Stimulated activated CD4-positive, alpha-beta T cell treated with anti-CD3 and anti-CD28 coated beads, Interleukin-4, amount 100 ng/mL, for 48 hours (primary cell): Measurements from ENCODE around the gene MC2R.
"Not testable (repeated sequence)": the region's sequence is repeated elsewhere in the genome, so short reads cannot be mapped to it uniquely, and the experiment has no call there.

ENCODE experiments used
- DNase-seq, 2 donors: peaks; one replicate each; pipeline ENCODE4 v3.0.0-alpha.2; 2020; ENCODE audit warnings: low read depth in 2 of 2

The MC2R gene

DNA sequence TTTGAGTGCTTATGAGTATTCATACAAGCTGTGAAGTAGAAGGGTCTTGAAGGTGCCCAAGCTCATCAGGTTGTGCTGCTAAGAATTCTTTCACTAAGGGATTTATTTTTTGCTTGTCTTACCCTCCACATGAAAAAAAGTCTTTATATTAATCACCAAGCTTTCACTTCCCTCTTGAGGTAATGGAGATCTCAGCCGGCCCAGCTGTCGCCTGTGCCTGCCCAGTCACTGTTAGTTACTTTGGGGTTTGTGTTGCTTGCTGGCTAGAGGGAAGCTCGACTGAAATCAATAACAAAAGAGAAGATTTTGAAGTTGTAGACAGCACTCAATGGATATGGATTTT lies 21.9 kb downstream of the MC2R start:
- no peak for DNase-seq

DNA sequence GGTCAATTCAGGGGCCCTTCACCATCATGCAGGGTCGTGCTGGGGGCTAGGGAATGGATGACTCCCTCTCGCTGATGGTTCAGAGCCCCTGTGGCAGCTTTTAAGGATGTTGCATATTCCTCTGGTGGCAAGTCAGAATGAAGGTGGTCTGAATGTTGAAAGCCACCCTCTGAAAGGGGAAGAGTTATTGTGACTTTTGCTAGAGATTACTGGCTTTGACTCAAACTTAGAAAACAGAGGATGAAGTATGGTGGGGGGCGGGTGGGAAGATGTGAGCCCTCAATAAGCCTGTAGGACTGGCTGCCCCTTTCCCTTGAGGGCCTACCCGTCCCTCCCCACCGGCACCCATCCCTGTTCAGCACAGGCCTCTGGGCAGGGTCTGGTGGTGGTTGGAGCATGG lies 23.2 kb downstream of the MC2R start:
- no peak for DNase-seq

DNA sequence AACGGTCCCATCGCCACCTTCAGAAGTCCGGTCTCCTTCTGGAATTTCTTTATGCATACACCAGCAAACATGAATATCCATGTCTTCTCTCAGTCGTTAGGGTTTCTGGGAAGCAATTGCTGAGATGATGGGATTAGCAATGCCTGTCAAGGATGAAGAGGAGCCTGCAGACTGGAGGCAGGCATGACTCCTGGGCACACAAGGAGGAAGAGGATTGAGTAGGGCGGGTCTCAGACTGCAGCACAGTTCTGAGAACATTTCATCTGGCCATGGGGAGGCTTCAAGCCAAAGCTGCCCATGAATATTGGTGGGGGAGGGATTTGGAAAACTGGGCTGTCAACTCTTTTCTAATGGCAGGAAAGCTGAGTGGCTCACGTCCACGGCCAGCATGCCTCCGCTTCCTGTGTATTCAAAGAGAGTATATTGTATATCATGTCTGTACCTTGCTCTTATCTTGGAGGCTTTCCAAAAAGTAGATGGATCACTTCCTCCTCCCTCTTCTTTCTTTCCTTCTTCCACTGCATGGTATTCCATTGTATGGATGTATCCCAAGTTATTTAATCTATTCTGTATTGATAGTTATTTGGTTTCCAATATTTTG lies 24.5 kb downstream of the MC2R start:
- DNase-seq, result no peak

DNA sequence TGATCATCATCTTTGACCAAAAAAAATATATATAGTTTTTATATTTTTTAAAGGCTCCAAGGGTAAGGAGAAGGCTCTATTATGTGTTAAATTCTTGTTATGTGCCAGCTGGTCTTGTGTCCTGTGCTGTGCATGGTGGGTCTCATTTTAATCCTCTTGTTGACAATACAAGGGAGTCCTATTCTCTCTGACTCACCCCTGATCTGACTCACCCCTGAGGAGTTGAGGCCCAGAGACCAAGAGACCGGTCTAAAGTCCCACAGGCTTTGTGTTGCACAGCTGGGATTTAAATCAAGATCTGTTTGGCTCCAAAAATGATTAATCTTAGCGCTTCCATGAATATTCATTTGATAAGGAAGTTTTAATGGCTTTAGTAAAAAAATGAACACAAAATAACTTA lies 25.7 kb downstream of the MC2R start:
- DNase-seq, result no peak

DNA sequence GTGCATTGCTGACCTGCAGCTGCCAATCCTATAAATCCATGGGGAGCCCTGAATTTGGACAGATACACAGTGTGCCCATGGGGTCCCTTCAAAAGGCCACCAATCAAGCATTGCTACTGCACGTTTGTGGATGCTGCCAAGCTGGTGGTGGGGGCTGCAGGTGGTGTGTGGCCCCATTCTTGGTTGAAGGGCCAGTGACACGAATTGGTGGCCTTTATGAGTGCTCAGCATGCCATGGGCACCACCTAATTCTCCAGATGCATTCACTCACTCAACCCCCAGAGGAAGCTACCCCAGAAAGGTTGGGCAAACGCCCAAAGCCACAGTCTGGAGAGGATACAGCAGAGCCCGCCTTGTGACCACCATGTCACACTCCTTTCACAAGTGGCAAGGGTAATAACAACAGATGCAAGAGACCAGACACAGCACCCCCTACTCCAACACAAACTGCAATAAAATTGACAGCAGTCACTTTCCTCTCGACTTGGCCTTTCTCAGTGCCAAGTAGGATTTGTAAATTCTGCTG lies 27.1 kb downstream of the MC2R start:
- DNase-seq, result no peak

DNA sequence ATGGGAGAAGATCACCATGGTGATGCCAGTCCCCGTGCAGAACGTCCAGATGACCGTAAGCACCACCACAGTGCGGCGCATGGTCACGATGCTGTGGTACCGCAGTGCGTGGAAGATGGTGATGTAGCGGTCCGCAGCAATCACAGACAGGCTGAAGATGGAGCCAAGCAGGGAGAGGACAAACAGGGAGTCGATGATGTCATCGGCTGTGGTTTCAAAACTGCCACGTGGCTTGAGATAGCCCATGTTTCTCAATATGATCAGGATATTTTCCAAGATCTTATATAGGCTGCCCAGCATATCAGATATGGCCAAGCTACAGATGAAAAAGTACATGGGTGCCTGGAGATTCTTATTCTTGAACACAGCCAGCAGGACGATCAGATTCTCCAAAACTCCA lies 30.3 kb downstream of the MC2R start:
- DNase-seq, result no peak

DNA sequence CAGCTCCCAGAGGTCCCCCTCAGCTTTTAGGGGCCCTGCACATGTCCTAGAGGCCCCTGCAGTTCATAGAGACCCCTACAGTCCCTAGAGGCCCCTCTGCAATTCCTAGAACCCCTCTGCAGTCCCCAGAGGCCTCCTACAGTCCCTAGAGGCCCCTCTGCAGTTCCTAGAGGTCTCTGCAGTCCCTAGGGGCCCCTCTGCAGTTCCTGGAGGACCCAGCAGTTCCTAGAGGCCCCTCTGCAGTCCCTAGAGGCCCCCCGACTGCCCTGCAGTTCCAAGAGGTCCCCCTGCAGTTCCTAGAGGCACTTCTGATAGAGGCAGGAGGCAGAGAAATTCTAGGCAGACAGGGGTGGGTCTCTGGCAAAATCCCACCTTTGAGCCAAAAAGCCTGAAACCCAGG lies 35.4 kb downstream of the MC2R start:
- DNase-seq, result no peak

DNA sequence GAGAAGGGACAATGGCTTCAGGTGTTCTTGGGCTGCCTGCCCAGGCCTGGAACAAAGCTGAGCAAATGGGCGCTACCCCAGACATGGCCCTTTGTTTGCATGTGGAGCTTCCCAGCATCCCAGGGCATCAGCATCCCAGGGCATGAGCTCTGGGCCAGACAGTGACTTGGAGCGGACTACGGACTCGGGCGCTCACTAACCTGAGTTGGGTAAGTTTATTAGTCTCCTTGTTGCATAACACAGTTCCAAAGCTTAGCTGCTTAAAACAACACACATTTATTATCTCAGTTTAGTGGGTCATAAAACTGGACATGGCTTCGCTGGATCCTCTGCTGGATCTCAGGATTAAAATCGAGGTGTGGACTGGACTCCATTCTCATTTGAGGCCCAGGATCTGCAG lies 35.8 kb downstream of the MC2R start:
- no peak for DNase-seq

DNA sequence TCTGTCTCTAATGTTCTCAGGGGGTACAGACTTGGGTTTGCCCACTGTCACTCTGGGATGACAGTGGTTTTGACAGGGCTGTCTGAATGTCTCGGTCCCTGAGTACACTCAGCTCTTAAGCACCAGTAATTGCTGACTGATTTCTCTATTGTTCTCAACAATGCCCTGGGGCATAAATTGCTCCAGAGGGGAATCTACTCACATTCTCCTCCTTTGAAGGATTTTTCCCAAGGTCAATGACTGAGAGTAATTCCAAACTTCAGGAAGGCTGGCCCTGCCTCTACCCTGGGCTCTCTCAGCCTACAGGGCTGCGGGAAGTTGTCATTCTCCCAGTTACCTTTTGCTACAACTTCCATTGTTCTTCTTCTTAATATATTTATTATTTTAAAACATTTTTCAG lies 36.5 kb downstream of the MC2R start:
- DNase-seq, result no peak

DNA sequence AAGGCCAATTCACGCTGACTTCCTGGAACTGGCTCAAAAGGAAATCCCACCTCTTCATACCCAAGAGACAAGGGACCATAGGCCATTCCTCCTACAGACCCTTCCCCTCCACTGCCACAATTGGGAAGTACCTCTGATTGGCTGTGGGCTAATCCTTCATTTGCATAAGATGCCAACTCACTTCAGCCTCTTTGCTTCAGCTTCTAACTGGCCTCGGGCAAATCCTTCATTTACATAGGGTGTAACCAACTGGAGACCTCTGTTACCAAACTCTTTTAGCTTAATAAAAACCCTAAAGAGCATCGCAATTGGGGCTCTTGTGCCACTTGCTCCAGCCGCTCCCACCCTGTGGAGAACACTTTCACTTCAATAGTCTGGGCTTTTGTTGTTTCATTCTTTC lies 38.2 kb downstream of the MC2R start:
- DNase-seq, result no peak

DNA sequence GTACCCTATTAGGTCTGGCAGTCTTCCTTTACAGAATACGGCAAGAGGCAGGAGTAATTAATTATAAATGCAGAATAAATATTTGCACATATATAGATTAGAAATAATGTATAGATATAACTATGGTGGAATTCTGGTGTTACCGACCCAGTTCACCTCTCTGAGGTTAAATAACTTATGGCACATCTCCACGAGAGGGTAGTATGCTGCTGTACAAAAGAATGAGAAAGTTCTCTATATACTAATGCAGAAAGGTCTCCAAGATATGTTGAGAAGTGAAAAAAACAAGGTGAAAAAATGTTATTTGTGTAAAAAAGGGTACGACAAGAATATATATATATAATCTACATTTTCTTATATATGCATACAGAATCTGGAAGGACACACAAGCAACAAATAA lies 40.8 kb downstream of the MC2R start:
- no peak for DNase-seq

DNA sequence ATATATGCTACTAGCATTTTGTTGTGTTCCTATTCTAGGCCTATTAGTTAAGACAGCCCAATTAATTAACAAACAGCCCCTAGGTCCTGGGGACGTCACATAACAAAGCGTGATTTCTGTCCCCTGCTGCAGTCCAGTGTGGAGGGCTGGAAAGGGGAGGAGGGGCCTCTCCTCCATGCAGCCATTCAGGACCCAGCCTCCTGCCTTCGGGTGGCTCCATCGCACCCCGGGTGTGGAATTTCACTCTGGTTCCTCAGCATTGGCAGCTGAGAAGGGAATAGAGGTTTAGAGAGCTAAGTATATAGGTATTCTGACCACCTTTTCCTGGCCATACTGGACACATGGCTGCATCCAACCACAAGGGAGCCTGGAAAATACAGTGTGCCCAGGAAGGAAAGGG lies 42.4 kb downstream of the MC2R start:
- DNase-seq, result no peak

DNA sequence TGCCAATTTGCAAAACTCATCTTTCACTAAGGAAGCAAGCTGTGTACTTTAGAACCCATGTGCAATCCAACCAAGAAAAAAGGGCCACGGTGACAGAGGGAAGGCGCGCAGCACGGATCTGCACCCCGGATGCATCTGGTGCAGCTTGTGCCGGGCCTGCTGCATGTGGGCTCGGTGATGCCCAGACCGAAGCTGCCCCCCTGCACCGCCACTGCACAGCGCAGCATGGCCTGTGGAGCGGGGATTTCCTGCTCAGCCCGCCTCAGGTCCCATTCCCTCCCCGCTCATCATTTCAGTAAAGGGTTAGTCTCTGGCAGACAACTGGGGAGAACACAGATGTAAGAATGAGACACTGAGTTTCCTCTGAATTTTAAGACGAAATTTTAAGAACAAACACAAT lies 43.0 kb downstream of the MC2R start:
- no peak for DNase-seq

DNA sequence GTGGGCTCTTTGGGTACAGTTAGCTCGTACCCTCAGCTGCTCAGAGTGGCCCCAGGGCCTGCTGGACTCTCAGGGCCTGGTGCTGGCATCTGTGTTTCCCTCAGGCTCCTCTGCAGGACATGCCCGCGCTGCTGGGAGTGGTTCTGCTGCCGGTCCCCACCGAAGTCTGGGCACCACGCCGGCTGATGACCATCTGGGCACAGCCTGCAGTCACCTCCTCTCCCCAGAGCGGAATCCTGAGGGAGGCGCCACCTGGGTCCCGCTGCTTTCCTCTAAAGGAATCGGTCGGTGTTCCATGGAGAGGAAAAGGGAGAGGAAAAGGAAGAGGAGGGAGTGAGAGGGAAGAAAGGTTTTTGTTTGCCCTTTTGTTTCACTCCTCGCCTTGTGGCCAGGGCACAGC lies 43.6 kb downstream of the MC2R start:
- DNase-seq, result no peak

DNA sequence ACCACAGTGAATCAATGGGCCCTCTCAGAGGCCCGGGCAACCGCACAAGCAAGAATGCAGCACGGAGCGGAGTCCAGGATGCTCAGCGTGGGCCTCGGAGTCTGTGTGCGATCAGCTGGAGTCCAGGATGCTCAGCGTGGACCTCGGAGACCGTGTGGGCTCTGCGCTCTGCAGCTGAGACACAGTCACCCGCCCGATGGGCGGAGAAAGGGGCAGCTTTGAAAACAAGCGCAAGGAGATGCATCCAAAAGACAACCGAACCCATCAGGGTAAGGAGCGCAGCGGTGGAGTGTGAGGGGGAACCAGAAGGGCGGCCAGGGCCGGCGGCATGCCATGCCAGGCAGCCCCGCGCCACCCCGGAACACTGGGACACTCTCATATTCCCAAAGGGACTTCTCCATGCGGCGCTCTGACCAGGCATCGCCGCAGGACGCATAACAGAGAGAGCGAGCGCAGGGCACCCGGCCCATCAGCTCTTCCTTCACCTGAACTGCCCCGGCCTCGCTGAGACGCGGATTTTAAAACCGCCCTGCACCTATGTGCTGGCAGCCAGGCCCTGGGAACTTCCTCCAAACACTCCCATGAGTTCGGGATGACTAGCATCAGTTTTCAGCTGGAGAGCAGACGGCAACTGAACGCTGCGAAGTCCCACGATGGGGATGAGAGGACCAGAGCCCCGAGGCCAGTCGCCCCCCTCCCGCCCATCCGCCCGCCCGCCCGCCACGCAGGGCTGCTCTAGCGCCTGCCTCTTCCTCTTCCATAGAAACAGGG lies 46.6 kb downstream of the MC2R start:
- no peak for DNase-seq

DNA sequence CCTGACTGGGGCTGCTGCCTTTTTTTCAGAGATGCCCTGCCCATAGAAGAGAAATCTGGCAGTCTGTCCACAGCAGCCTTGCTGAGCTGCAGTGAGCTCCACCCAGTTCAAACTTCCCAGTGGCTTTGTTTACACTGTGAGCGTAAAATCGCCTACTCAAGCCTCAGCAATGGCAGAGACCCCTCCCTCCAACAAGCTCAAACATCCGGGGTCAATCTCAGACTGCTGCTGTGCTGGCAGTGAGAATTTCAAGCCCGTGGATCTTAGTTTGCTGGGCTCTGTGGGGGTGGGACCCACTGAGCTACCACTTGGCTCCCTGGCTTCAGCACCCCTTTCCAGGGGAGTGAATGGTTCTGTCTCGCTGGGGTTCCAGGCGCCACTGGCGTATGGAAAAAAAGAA lies 52.4 kb downstream of the MC2R start:
- DNase-seq, result not testable (repeated sequence)

DNA sequence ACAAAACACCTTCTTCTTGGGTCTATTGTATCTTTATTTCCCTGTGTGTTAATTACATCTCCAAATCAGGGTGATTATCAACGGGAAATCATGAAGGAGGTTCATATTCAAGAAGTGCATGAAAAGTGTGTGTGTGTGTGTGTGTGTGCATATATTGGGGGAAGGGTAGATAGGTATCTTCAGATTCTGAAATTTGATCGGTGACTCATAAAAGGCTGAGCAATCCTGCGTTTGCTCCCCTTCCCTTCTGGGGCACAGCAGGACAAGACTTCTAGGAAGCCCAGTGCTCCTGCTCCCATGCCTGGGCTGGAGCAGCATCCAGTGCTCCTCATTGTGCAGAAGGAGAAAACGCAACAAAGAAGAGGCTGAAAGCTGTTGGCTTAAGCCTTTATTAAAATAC lies 65.5 kb downstream of the MC2R start:
- DNase-seq, result no peak

DNA sequence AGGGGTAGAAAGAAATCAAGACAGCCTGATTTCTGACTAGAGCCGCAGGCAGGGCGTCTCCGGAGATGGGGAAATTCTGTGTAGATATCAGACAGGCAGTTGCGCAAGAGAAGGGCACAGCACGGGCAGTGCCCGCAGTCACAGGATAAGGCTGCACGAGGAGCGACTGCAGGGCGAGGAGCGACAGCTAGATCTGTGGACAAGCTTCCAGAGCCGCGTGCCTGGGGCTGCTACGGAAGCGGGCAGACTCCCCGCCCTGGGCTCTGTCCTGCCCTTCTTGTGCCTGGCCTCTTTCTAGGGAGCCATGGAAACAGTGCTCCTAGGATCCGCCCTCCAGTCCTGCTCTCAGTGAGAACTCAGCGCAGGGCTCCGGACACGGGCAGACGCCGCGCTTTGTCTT lies 78.8 kb downstream of the MC2R start:
- no peak for DNase-seq

DNA sequence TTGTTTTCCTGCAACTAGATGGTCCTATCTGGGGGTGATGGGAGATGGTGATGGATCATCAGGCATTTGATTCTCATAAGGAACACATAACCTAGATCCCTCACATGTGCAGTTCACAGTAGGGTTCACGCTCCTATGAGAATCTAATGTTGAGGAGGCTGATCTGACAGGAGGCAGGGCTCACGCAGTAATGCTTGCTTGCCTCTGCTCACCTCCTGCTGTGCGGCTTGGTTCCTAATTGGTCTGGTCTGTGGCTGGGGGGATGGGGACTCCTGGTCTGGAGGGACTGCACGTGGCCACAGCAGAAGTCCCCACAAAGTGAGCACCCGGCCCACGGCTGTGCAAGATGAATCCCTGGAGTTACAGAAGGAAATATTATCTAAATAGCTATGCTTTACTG lies 80.1 kb downstream of the MC2R start:
- no peak for DNase-seq

DNA sequence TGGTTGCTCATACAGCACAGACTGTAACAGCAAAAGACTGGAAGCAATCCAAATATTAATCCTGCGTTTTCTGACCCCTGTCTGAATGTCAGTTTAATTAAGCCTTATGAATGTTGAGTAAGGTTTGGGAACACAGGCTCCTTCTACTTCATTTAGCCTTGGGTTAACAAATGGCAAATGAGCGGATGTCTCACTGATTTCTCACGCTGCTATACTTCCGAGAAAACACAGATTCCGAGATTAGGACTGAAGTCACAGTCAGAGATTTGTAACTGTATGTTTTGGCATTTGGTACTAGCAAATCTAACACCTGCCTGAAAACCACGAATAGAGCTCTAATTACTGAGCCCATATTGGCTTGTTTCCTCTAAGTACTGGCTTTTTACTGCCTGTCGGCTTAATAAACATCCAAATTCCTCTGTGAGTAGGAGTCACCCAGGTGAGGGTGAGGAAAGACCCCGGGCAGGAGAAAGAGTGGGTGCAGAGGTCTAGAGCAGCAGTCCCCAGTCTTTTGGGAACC lies 80.8 kb downstream of the MC2R start:
- DNase-seq, result no peak
